Duodenal mucosa (tissue), 2 donors: ENCODE results near the gene ZSCAN22.

Experiments
- H3K27ac ChIP-seq: one replicate; pipeline ENCODE4 v1.7.0; 2013; ENCODE audit warnings: low read depth, low read length
- H3K27me3 ChIP-seq, 2 donors: one replicate each; pipeline ENCODE4 v1.7.0; 2013; ENCODE audit warnings: low read length in 2 of 2, control low read depth in 1 of 2; ENCODE audit not compliant: insufficient read depth in 2 of 2, control insufficient read depth in 1 of 2
- H3K36me3 ChIP-seq, 2 donors: one replicate each; pipeline ENCODE4 v1.7.0; 2013; ENCODE audit warnings: low read length in 2 of 2, control low read depth in 1 of 2; ENCODE audit not compliant: insufficient read depth in 2 of 2, control insufficient read depth in 1 of 2
- H3K4me1 ChIP-seq, 2 donors: one replicate each; pipeline ENCODE4 v1.7.0; 2013; ENCODE audit warnings: low read length in 2 of 2, control low read depth in 1 of 2; ENCODE audit not compliant: insufficient read depth in 2 of 2, control insufficient read depth in 1 of 2
- H3K4me3 ChIP-seq, 2 donors: one replicate each; pipeline ENCODE4 v1.7.0; 2013; ENCODE audit warnings: low read length in 2 of 2, low read depth in 1 of 2
- H3K9ac ChIP-seq, 2 donors: one replicate each; pipeline ENCODE4 v1.7.0; 2013; ENCODE audit warnings: low read length in 2 of 2, low read depth in 1 of 2
- H3K9me3 ChIP-seq, 2 donors: one replicate each; pipeline ENCODE4 v1.7.0; 2013; ENCODE audit warnings: low read length in 2 of 2, control low read depth in 1 of 2; ENCODE audit not compliant: control insufficient read depth in 1 of 2

ZSCAN22 gene

DNA sequence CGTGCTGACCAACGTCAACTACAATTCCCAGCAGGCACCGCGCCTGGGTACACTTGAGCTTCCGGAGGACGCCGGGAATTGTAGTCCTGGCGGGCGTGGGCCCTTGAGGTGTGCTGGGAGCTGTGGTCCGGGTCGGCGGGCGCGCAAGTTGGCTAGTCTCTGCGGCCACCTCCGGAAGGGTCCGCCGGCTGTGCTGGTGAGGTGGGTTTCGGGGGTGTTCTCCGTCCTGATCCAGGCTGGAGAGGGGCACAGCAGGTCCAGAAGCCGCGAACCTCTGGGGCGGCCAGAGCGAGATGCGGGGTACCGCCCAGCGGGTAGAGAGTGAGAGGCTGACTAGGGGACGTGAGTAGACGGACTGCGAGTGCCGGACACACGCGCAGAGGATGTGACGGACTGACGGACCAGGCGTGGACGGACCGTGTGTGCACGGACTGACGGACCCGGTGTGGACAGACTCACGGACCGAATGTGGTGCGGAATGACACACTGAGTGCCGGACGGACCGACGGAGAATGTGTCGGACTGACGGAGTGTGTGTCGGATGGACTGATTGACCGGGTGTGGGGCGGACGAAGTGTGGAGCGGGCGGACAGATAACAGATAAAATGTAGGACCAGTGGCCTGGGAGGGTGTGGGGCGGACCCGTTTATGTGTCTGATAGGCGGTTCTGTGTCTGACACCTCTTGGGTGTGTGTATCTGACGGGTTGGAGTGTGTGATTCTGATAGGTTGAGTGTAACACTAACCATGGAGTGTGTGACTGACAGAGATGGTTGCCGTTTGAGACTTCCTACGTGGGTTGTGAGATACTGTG lies at the start of gene ZSCAN22:
TSS of gene ZSCAN22 (plus strand) at position 81 of the 813 bp plus-strand sequence. CDS start 7,809 bp downstream, outside the sequence.
- Histone ChIP-seq H3K27ac (peak within 1 kb of the TSS; percentile 79), H3K9me3 (no peaks in the 10 kb centered on the region), H3K4me3 (peak within 1 kb of the TSS; percentile 93 to 99), H3K36me3 (peaks cover 0 to 6% of the 10 kb centered on the region in 2 donors), H3K27me3 (no peaks in the 10 kb centered on the region), H3K4me1 (peaks cover 19 to 23% of the 10 kb centered on the region in 2 donors), H3K9ac (peak within 1 kb of the TSS; percentile 80 to 83)

GRCh38 chr19:58277197-58277596 lies 49.6 kb upstream of the ZSCAN22 start:
- Histone ChIP-seq H3K36me3 (peaks cover 0 to 1% of the 10 kb centered on the region in 2 donors), H3K4me1 (peaks cover 9 to 10% of the 10 kb centered on the region in 2 donors), H3K9ac (no peak overlapping the region), H3K9me3 (peaks cover 9 to 19% of the 10 kb centered on the region in 2 donors), H3K27me3 (no peaks in the 10 kb centered on the region), H3K4me3 (no peak overlapping the region), H3K27ac (no peak overlapping the region)

- Histone ChIP-seq H3K9me3 (peaks cover 5 to 18% of the 10 kb centered on the region in 2 donors), H3K9ac (peak overlapping the region; percentile 80 to 84), H3K4me3 (peak overlapping the region; percentile 75 to 91), H3K4me1 (peaks cover 9 to 10% of the 10 kb centered on the region in 2 donors), H3K27me3 (no peaks in the 10 kb centered on the region), H3K27ac (peak overlapping the region; percentile 56), H3K36me3 (no peaks in the 10 kb centered on the region)
Observed at GRCh38 chr19:58277748-58278540, 48.9 kb upstream of the ZSCAN22 start.

- Histone ChIP-seq H3K4me3 (peak within 1 kb of the TSS; percentile 75 to 91), H3K27me3 (no peaks in the 10 kb centered on the region), H3K9me3 (peaks cover 5 to 13% of the 10 kb centered on the region in 2 donors), H3K27ac (peak within 1 kb of the TSS; percentile 56), H3K9ac (peak within 1 kb of the TSS; percentile 80 to 84), H3K36me3 (no peaks in the 10 kb centered on the region), H3K4me1 (peaks cover 9 to 10% of the 10 kb centered on the region in 2 donors)
Observed at GRCh38 chr19:58278541-58279041, 48.2 kb upstream of the ZSCAN22 start, which contains the start of gene ZNF8. Gene ZNF8 (plus strand): TSS chr19:58278955. CDS start chr19:58279082, 127 bp downstream.

- peaks cover 4 to 8% of the 10 kb centered on the region in 2 donors for H3K9me3 ChIP-seq
- no peaks in the 10 kb centered on the region for H3K36me3 ChIP-seq
Observed at GRCh38 chr19:58279042-58279924, 47.5 kb upstream of the ZSCAN22 start.

GRCh38 chr19:58279925-58280316 lies 46.9 kb upstream of the ZSCAN22 start:
- Histone ChIP-seq H3K9ac (no peak overlapping the region), H3K27ac (no peak overlapping the region), H3K36me3 (peaks cover 0 to 1% of the 10 kb centered on the region in 2 donors), H3K27me3 (no peaks in the 10 kb centered on the region), H3K4me3 (peak overlapping the region; percentile 75 to 91), H3K9me3 (peaks cover 2 to 3% of the 10 kb centered on the region in 2 donors), H3K4me1 (peaks cover 9 to 10% of the 10 kb centered on the region in 2 donors)

More at GRCh38 chr19:58279042-58279924, 47.5 kb upstream of the ZSCAN22 start:
- Histone ChIP-seq H3K4me1 (peaks cover 9 to 10% of the 10 kb centered on the region in 2 donors), H3K4me3 (peak overlapping the region; percentile 75 to 91), H3K27me3 (no peaks in the 10 kb centered on the region), H3K27ac (peak overlapping the region; percentile 56), H3K9ac (peak overlapping the region; percentile 80 to 84)

GRCh38 chr19:58284199-58284598 lies 42.6 kb upstream of the ZSCAN22 start:
- Histone ChIP-seq H3K4me3 (no peak overlapping the region), H3K4me1 (peaks cover 9 to 10% of the 10 kb centered on the region in 2 donors), H3K27me3 (no peaks in the 10 kb centered on the region), H3K9me3 (peaks cover 5 to 6% of the 10 kb centered on the region in 2 donors), H3K36me3 (peaks cover 24 to 42% of the 10 kb centered on the region in 2 donors), H3K27ac (no peak overlapping the region), H3K9ac (no peak overlapping the region)

GRCh38 chr19:58291943-58292342 lies 34.9 kb upstream of the ZSCAN22 start:
- H3K4me1 ChIP-seq, result no peaks in the 10 kb centered on the region
- no peak overlapping the region for H3K27ac ChIP-seq
- no peak overlapping the region for H3K9ac ChIP-seq
- no peaks in the 10 kb centered on the region for H3K27me3 ChIP-seq
- peak overlapping the region in 1 of 2 donors; percentile 10 for H3K4me3 ChIP-seq
- H3K36me3 ChIP-seq, result peaks cover 53 to 89% of the 10 kb centered on the region in 2 donors
- peaks cover 51 to 62% of the 10 kb centered on the region in 2 donors for H3K9me3 ChIP-seq

DNA sequence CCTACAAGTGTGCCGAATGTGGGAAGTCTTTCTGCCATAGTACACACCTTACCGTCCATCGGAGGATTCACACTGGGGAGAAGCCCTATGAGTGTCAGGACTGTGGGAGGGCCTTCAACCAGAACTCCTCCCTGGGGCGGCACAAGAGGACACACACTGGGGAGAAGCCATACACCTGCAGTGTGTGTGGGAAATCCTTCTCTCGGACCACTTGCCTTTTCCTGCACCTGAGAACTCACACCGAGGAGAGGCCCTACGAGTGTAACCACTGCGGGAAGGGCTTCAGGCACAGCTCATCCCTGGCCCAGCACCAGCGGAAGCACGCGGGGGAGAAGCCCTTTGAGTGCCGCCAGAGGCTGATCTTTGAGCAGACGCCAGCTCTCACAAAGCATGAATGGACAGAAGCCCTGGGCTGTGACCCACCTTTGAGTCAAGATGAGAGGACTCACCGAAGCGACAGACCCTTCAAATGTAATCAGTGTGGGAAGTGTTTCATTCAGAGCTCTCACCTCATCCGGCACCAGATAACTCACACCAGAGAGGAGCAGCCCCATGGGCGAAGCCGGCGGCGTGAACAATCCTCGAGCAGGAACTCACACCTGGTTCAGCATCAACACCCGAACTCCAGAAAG lies 31.9 kb upstream of the ZSCAN22 start:
- Histone ChIP-seq H3K4me1 (no peaks in the 10 kb centered on the region), H3K36me3 (peaks cover 46 to 73% of the 10 kb centered on the region in 2 donors), H3K27ac (no peak overlapping the region), H3K9me3 (peaks cover 46 to 62% of the 10 kb centered on the region in 2 donors), H3K9ac (no peak overlapping the region), H3K27me3 (no peaks in the 10 kb centered on the region), H3K4me3 (peak overlapping the region in 1 of 2 donors; percentile 45)
